ENCODE results near the gene C3orf80. TPM values are rescaled to one million over a fixed set of nuclear protein-coding genes. Genes with fewer than 3 reads are reported as not detected.
"Not testable (repeated sequence)": the region's sequence is repeated elsewhere in the genome, so short reads cannot be mapped to it uniquely, and the experiment has no call there.

C3orf80 gene
- total RNA-seq = 7.7 TPM

- FAIRE-seq (no peak), DNase-seq (ENCODE audit: low spot score in 2 of 2) (peak; percentile 40 to 58)
Measured at GRCh38 chr3:160225176-160226025, at the start of gene C3orf80. Gene C3orf80 (plus strand): TSS chr3:160225422. CDS start chr3:160225636, 214 bp downstream.

- no peak for FAIRE-seq
Measured at GRCh38 chr3:160176923-160177322, 48.3 kb upstream of the C3orf80 start.

GRCh38 chr3:160178661-160179060 lies 46.6 kb upstream of the C3orf80 start:
- DNase-seq (ENCODE audit: low spot score in 2 of 2); FAIRE-seq: not testable (repeated sequence)

More at GRCh38 chr3:160176923-160177322, 48.3 kb upstream of the C3orf80 start:
- no peak for DNase-seq (ENCODE audit: low spot score in 2 of 2)

- FAIRE-seq; DNase-seq (ENCODE audit: low spot score in 2 of 2): not testable (repeated sequence)
Measured at GRCh38 chr3:160179403-160179802, 45.8 kb upstream of the C3orf80 start.

- FAIRE-seq (no peak), DNase-seq (ENCODE audit: low spot score in 2 of 2) (no peak)
Measured at GRCh38 chr3:160179906-160180305, 45.3 kb upstream of the C3orf80 start.

- no peak for FAIRE-seq
- no peak for DNase-seq (ENCODE audit: low spot score in 2 of 2)
Measured at GRCh38 chr3:160180581-160181216, 44.5 kb upstream of the C3orf80 start.

- no peak for DNase-seq (ENCODE audit: low spot score in 2 of 2)
- FAIRE-seq = no peak
Measured at GRCh38 chr3:160183345-160184076, 41.7 kb upstream of the C3orf80 start.

GRCh38 chr3:160184655-160185054 lies 40.6 kb upstream of the C3orf80 start:
- FAIRE-seq = no peak

GRCh38 chr3:160185751-160186150 lies 39.5 kb upstream of the C3orf80 start:
- DNase-seq (ENCODE audit: low spot score in 2 of 2) (no peak), FAIRE-seq (no peak)

More at GRCh38 chr3:160184655-160185054, 40.6 kb upstream of the C3orf80 start:
- DNase-seq (ENCODE audit: low spot score in 2 of 2) = no peak

- FAIRE-seq (no peak), DNase-seq (ENCODE audit: low spot score in 2 of 2) (no peak)
Measured at GRCh38 chr3:160187288-160187687, 37.9 kb upstream of the C3orf80 start.

GRCh38 chr3:160192310-160193029 lies 32.8 kb upstream of the C3orf80 start:
- FAIRE-seq (no peak), DNase-seq (ENCODE audit: low spot score in 2 of 2) (no peak)

GRCh38 chr3:160193644-160194192 lies 31.5 kb upstream of the C3orf80 start:
- FAIRE-seq (no peak), DNase-seq (ENCODE audit: low spot score in 2 of 2) (no peak)

GRCh38 chr3:160194438-160194837 lies 30.8 kb upstream of the C3orf80 start:
- DNase-seq (ENCODE audit: low spot score in 2 of 2) (no peak), FAIRE-seq (no peak)

GRCh38 chr3:160195106-160195505 lies 30.1 kb upstream of the C3orf80 start:
- FAIRE-seq (no peak), DNase-seq (ENCODE audit: low spot score in 2 of 2) (no peak)

- DNase-seq (ENCODE audit: low spot score in 2 of 2) = no peak
Measured at GRCh38 chr3:160196511-160197104, 28.6 kb upstream of the C3orf80 start.

GRCh38 chr3:160199108-160199507 lies 26.1 kb upstream of the C3orf80 start:
- no peak for DNase-seq (ENCODE audit: low spot score in 2 of 2)
- FAIRE-seq = no peak

More at GRCh38 chr3:160196511-160197104, 28.6 kb upstream of the C3orf80 start:
- no peak for FAIRE-seq

GRCh38 chr3:160200353-160200752 lies 24.9 kb upstream of the C3orf80 start:
- no peak for DNase-seq (ENCODE audit: low spot score in 2 of 2)
- FAIRE-seq = no peak

GRCh38 chr3:160204396-160205011 lies 20.7 kb upstream of the C3orf80 start:
- not testable (repeated sequence) for FAIRE-seq; DNase-seq (ENCODE audit: low spot score in 2 of 2)

- DNase-seq (ENCODE audit: low spot score in 2 of 2) = no peak
- FAIRE-seq = no peak
Measured at GRCh38 chr3:160205606-160206005, 19.6 kb upstream of the C3orf80 start.

Data from frontal cortex (tissue), 4 donors.